Measurements from ENCODE around the gene WDR31. TPM values are rescaled to one million over a fixed set of nuclear protein-coding genes. Genes with fewer than 3 reads are reported as not detected.

Gene WDR31
- 0.90 to 1.5 TPM (median 1.1 TPM) in 5 replicates for total RNA-seq (2022; extraction: Qiagen RNA extraction)

GRCh38 chr9:113340011-113340699, at the start of gene WDR31:
Gene WDR31 (minus strand): TSS chr9:113340275. CDS start chr9:113332022, 8,253 bp downstream.

GRCh38 chr9:113376634-113377567, 36.8 kb upstream of the WDR31 start, which contains the start of gene HDHD3:
Gene HDHD3 (minus strand): TSS chr9:113376986. CDS start chr9:113374354, 2,632 bp downstream.

GRCh38 chr9:113349445-113350094, 9.5 kb upstream of the WDR31 start, which contains the start of gene BSPRY:
Gene BSPRY (plus strand): TSS chr9:113349541. CDS start chr9:113349580, 39 bp downstream.

GRCh38 chr9:113302792-113303418, 37.2 kb downstream of the WDR31 start, which contains the start of gene RNF183:
Gene RNF183 (minus strand): TSS chr9:113303376. CDS start chr9:113298184, 5,192 bp downstream.

GRCh38 chr9:113275157-113276131, 64.6 kb downstream of the WDR31 start, which contains the start of the genes CDC26 and PRPF4:
Gene CDC26 (minus strand): TSS chr9:113275572. CDS start chr9:113272507, 3,065 bp downstream.
Gene PRPF4 (plus strand): TSS chr9:113275658. CDS start chr9:113275744, 86 bp downstream.

Other genes with a start within 250 kb of the WDR31 start
- gene SLC31A2, start 189.3 kb downstream of the WDR31 start, total RNA-seq (2022; extraction: Qiagen RNA extraction), result 6.9 to 8.1 TPM (median 7.6 TPM) in 5 replicates
- gene FKBP15, start 119.0 kb downstream of the WDR31 start, total RNA-seq (2022; extraction: Qiagen RNA extraction), result 16.4 to 17.7 TPM (median 16.5 TPM) in 5 replicates
- gene SLC31A1, start 118.7 kb downstream of the WDR31 start, total RNA-seq (2022; extraction: Qiagen RNA extraction), result 17.3 to 23.9 TPM (median 19.4 TPM) in 5 replicates
- 42.4 to 59.7 TPM (median 46.0 TPM) in 5 replicates for gene CDC26, start 64.7 kb downstream of the WDR31 start, total RNA-seq (2022; extraction: Qiagen RNA extraction)
- 52.5 to 69.6 TPM (median 55.1 TPM) in 5 replicates for gene PRPF4, start 64.6 kb downstream of the WDR31 start, total RNA-seq (2022; extraction: Qiagen RNA extraction)
- not detected in 5 replicates for gene RNF183, start 36.9 kb downstream of the WDR31 start, total RNA-seq (2022; extraction: Qiagen RNA extraction)
- 0.06 to 0.12 TPM in 2 of 5 replicates, not detected in the others for gene BSPRY, start 9.3 kb upstream of the WDR31 start, total RNA-seq (2022; extraction: Qiagen RNA extraction)
- gene HDHD3, start 36.7 kb upstream of the WDR31 start, total RNA-seq (2022; extraction: Qiagen RNA extraction), result 17.7 to 25.5 TPM (median 23.0 TPM) in 5 replicates
- gene ALAD, start 61.0 kb upstream of the WDR31 start, total RNA-seq (2022; extraction: Qiagen RNA extraction), result 12.8 to 17.9 TPM (median 14.5 TPM) in 5 replicates
- 103 to 118 TPM (median 110 TPM) in 5 replicates for gene POLE3, start 70.4 kb upstream of the WDR31 start, total RNA-seq (2022; extraction: Qiagen RNA extraction)
- gene C9orf43, start 70.5 kb upstream of the WDR31 start, total RNA-seq (2022; extraction: Qiagen RNA extraction), result 0.38 to 0.71 TPM (median 0.56 TPM) in 5 replicates
- 16.4 to 19.5 TPM (median 17.1 TPM) in 5 replicates for gene RGS3, start 123.5 kb upstream of the WDR31 start, total RNA-seq (2022; extraction: Qiagen RNA extraction)

All from A549 treated with Hydrocortisone at 1 μM for 4 hours (cell line).